BE2C (cell line): ENCODE results near the gene GBE1.

Source experiments
- DNase-seq: peaks from one replicate; pipeline ENCODE4 v3.0.0-alpha.2; 2020
- H3K27me3 ChIP-seq: fragments of 250-450 bp; sonication (Bioruptor Pico); 2 replicates; pipeline ENCODE4 v1.5.1; 2020; ENCODE audit warnings: mild to moderate bottlenecking
- H3K36me3 ChIP-seq: fragments of 250-450 bp; sonication (Bioruptor Pico); 2 replicates; pipeline ENCODE4 v1.5.1; 2020; ENCODE audit warnings: mild to moderate bottlenecking
- H3K4me1 ChIP-seq: fragments of 250-450 bp; sonication (Bioruptor Pico); 2 replicates; pipeline ENCODE4 v1.5.1; 2020
- H3K4me3 ChIP-seq: 2 replicates; pipeline ENCODE4 v1.5.1; 2011; ENCODE audit warnings: low read depth, low read length
- H3K9me3 ChIP-seq: fragments of 250-450 bp; sonication (Bioruptor Pico); 2 replicates; pipeline ENCODE4 v1.5.1; 2020
- TF ChIP-seq, protein P1 (sequence below): IDR thresholded peaks from 2 replicates; pipeline ENCODE4 v1.5.1; 2012; ENCODE audit warnings: mild to moderate bottlenecking, low read depth, low read length

The GBE1 gene

DNA sequence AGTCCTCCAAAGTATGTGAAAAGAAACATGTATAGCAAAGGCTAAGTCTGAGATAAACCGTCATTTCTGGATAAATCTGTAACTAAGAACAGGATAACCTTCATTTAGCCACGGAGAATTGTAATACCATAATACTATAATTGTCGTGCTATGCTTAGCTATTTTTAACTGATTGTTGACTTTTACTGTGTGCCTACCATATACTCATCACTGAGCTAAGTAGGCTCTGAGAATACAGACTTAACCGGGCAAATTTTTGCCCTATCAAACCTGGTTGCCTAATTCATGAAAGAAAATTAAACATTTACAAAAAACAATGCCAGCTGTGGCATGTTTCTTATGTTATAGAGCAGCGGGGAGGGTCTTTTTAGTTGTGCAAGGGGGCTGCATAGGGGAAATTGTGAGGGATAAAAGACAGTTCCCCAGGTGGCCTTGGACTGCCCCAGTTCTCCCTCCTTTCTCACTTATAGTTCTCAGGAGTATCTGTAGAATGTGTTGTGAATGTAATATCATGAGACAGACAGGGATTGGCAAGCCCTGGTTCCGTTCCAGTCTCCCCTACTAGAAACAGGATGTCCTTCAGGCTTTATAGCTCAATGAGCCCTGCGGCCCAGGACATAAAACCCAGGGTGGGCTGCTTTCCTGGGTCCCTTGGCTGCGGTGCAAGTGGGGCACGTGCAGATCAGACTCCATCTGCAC, 318.5 kb downstream of the GBE1 start:
- Histone ChIP-seq H3K36me3 (no peaks in the 10 kb centered on the region), H3K4me1 (peaks cover 8% of the 10 kb centered on the region), H3K4me3 (no peak overlapping the region), H3K27me3 (no peaks in the 10 kb centered on the region), H3K9me3 (no peaks in the 10 kb centered on the region)
- TF ChIP-seq, protein P1, sequence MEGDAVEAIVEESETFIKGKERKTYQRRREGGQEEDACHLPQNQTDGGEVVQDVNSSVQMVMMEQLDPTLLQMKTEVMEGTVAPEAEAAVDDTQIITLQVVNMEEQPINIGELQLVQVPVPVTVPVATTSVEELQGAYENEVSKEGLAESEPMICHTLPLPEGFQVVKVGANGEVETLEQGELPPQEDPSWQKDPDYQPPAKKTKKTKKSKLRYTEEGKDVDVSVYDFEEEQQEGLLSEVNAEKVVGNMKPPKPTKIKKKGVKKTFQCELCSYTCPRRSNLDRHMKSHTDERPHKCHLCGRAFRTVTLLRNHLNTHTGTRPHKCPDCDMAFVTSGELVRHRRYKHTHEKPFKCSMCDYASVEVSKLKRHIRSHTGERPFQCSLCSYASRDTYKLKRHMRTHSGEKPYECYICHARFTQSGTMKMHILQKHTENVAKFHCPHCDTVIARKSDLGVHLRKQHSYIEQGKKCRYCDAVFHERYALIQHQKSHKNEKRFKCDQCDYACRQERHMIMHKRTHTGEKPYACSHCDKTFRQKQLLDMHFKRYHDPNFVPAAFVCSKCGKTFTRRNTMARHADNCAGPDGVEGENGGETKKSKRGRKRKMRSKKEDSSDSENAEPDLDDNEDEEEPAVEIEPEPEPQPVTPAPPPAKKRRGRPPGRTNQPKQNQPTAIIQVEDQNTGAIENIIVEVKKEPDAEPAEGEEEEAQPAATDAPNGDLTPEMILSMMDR = no peak
- no peak for DNase-seq

DNA sequence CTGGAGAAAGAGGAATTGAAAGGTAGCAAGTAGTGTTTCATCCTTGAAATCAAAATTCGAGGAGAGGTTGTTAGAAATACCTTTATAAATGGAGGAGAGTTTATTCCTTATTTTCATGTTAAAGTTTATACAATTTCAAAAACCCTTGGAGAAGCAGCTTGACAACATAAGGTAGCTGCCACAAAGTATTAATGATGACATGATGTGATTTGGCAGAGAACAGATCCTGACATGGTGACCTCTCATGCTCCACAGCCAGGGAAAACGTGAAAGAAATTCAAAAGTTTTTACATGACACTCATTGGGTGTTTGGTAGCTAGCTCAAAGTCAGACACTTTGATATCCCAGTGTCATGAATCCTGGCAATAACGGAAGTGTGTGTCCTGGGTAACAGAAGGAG, 320.8 kb downstream of the GBE1 start:
- Histone ChIP-seq H3K4me3 (no peak overlapping the region), H3K4me1 (peaks cover 8% of the 10 kb centered on the region), H3K27me3 (no peaks in the 10 kb centered on the region)

More for the DNA sequence above, 320.8 kb downstream of the GBE1 start:
- Histone ChIP-seq H3K9me3 (no peaks in the 10 kb centered on the region), H3K36me3 (no peaks in the 10 kb centered on the region)
- DNase-seq = no peak
- TF ChIP-seq, protein P1 = no peak
